Progenitor cell of endocrine pancreas (in vitro differentiated cells): ENCODE measurements around the gene CABP4. TPM values are rescaled to one million over a fixed set of nuclear protein-coding genes. Genes with fewer than 3 reads are reported as not detected.

Source experiments
- DNase-seq: peaks from one replicate; pipeline ENCODE4 v3.0.0; 2021; ENCODE audit warnings: low spot score; ENCODE audit not compliant: unreplicated experiment
- H3K27ac Mint-ChIP-seq: 2 replicates; pipeline ENCODE4 v1.8.0; 2021; ENCODE audit warnings: mild to moderate bottlenecking, moderate library complexity, mixed read lengths
- H3K27me3 Mint-ChIP-seq: 2 replicates; pipeline ENCODE4 v1.8.0; 2021; ENCODE audit warnings: mixed read lengths
- H3K36me3 Mint-ChIP-seq: 2 replicates; pipeline ENCODE4 v1.8.0; 2022; ENCODE audit warnings: mixed read lengths; ENCODE audit not compliant: insufficient read depth
- H3K4me1 Mint-ChIP-seq: 2 replicates; pipeline ENCODE4 v1.8.0; 2021; ENCODE audit warnings: low read depth, mixed read lengths
- H3K4me3 Mint-ChIP-seq: 2 replicates; pipeline ENCODE4 v1.8.0; 2021; ENCODE audit warnings: low read depth, mild to moderate bottlenecking, moderate library complexity, mixed read lengths
- H3K9me3 Mint-ChIP-seq: 2 replicates; pipeline ENCODE4 v1.8.0; 2021; ENCODE audit warnings: low read depth, mixed read lengths
- total RNA-seq: library from RNA; stranded (reverse); gene quantifications from 2 replicates; pipeline ENCODE4 v1.2.1, GENCODE V29; 2021
- TF ChIP-seq, protein P1 (sequence below): fragments of 200-600 bp; sonication (generic); IDR thresholded peaks from one replicate; pipeline ENCODE4 v1.5.0; 2021; ENCODE audit warnings: antibody characterized with exemption, mild to moderate bottlenecking; ENCODE audit not compliant: unreplicated experiment

CABP4 gene
- total RNA-seq, 1 donor from 2014 or later, result not detected

DNA sequence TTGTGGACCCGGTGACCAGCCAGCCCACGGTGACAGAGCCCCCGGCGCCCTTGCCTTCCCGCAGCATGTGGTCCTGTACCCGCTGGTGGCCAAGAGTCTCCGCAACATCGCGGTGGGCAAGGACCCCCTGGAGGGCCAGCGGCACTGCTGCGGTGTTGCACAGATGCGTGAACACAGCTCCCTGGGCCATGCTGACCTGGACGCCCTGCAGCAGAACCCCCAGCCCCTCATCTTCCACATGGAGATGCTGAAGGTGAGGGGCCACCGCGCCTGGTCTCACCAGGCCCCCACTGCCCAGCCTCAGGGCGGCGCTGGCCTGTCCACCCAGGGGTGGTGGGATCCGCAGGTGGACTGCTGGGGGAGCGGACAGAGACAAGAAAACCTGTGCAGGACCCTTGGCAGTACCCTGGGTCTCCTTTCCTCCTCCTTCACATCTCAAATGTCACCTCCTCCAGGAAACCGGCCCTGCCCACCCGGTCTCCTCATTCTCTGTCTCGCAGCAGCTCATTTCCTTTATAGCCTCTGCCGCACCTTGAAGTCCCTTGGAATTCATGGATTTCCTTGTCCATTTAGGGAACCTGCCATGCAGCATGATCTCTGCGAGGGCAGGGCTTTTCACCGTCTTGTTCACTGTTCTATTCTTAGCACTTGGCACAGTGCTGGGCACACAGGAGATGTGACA lies 34.2 kb downstream of the CABP4 start:
- no peak overlapping the region for H3K27ac Mint-ChIP-seq
- H3K4me3 Mint-ChIP-seq, result no peak overlapping the region
- no peaks in the 10 kb centered on the region for H3K4me1 Mint-ChIP-seq
- H3K27me3 Mint-ChIP-seq, result no peaks in the 10 kb centered on the region
- TF ChIP-seq, protein P1, sequence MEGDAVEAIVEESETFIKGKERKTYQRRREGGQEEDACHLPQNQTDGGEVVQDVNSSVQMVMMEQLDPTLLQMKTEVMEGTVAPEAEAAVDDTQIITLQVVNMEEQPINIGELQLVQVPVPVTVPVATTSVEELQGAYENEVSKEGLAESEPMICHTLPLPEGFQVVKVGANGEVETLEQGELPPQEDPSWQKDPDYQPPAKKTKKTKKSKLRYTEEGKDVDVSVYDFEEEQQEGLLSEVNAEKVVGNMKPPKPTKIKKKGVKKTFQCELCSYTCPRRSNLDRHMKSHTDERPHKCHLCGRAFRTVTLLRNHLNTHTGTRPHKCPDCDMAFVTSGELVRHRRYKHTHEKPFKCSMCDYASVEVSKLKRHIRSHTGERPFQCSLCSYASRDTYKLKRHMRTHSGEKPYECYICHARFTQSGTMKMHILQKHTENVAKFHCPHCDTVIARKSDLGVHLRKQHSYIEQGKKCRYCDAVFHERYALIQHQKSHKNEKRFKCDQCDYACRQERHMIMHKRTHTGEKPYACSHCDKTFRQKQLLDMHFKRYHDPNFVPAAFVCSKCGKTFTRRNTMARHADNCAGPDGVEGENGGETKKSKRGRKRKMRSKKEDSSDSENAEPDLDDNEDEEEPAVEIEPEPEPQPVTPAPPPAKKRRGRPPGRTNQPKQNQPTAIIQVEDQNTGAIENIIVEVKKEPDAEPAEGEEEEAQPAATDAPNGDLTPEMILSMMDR, result no peak
- H3K9me3 Mint-ChIP-seq, result no peaks in the 10 kb centered on the region
- DNase-seq, result no peak
- H3K36me3 Mint-ChIP-seq, result peaks cover 15% of the 10 kb centered on the region

- H3K27ac Mint-ChIP-seq, result no peak overlapping the region
- no peaks in the 10 kb centered on the region for H3K27me3 Mint-ChIP-seq
- no peaks in the 10 kb centered on the region for H3K9me3 Mint-ChIP-seq
- no peaks in the 10 kb centered on the region for H3K4me1 Mint-ChIP-seq
- TF ChIP-seq, protein P1, result no peak
- H3K36me3 Mint-ChIP-seq, result peaks cover 8% of the 10 kb centered on the region
- DNase-seq, result no peak
- H3K4me3 Mint-ChIP-seq, result no peak overlapping the region
These were observed 35.0 kb downstream of the CABP4 start for GRCh38 chr11:67489885-67490726.

GRCh38 chr11:67490727-67491065 lies 35.5 kb downstream of the CABP4 start:
- H3K4me3 Mint-ChIP-seq, result no peak overlapping the region
- H3K9me3 Mint-ChIP-seq, result no peaks in the 10 kb centered on the region
- H3K27ac Mint-ChIP-seq, result no peak overlapping the region
- TF ChIP-seq, protein P1, result no peak
- H3K27me3 Mint-ChIP-seq, result no peaks in the 10 kb centered on the region
- H3K36me3 Mint-ChIP-seq, result peaks cover 8% of the 10 kb centered on the region
- H3K4me1 Mint-ChIP-seq, result no peaks in the 10 kb centered on the region
- no peak for DNase-seq

- Mint-ChIP-seq H3K27ac (no peak overlapping the region), H3K4me3 (no peak overlapping the region)
- DNase-seq, result no peak
These were observed 36.3 kb downstream of the CABP4 start for GRCh38 chr11:67491276-67492068.

More at GRCh38 chr11:67491276-67492068, 36.3 kb downstream of the CABP4 start:
- TF ChIP-seq, protein P1, result no peak
- Mint-ChIP-seq H3K27me3 (no peaks in the 10 kb centered on the region), H3K4me1 (no peaks in the 10 kb centered on the region), H3K9me3 (no peaks in the 10 kb centered on the region), H3K36me3 (peaks cover 8% of the 10 kb centered on the region)
